Measurements from ENCODE around the gene SLC22A1. TPM values are rescaled to one million over a fixed set of nuclear protein-coding genes. Genes with fewer than 3 reads are reported as not detected.

The SLC22A1 gene
- polyA plus RNA-seq, 1 donor from 2014 or later = 0.71 TPM

DNA sequence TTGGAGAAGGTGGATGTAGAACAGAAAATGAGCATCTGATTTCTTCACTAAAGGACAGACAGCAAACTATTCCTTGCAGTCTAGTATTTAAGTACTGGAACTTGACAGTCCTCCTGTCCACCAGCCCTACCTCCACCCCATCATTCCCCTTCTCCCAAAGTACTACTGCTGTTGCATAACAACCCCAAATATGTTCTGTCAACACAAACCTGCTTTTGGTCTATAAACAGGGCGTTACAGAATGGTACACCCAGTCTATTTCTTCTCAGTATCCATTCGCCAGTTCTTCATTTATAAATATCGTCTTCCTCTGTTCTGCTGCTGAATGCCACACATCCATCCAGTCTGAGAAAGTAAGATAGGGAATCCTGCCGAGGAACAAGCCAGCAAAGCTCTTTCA is 27.7 kb upstream of the SLC22A1 start:
- no peak overlapping the region for H3K27ac ChIP-seq (ENCODE audit: low read length)
- no peaks in the 10 kb centered on the region for H3F3A ChIP-seq (ENCODE audit: insufficient read depth, low read length, poor library complexity, severe bottlenecking)
- no peak overlapping the region for H3K4me3 ChIP-seq (ENCODE audit: low read length)
- no peaks in the 10 kb centered on the region for H3K9me2 ChIP-seq (ENCODE audit: insufficient read depth, low read length)
- no peaks in the 10 kb centered on the region for H3K36me3 ChIP-seq (ENCODE audit: insufficient read depth, low read length)
- H2AFZ ChIP-seq (ENCODE audit: low read depth, low read length) = no peak overlapping the region
- H3K4me2 ChIP-seq (ENCODE audit: low read length) = no peak overlapping the region
- H3K9me3 ChIP-seq (ENCODE audit: low read length) = no peaks in the 10 kb centered on the region
- TF ChIP-seq, protein P1, sequence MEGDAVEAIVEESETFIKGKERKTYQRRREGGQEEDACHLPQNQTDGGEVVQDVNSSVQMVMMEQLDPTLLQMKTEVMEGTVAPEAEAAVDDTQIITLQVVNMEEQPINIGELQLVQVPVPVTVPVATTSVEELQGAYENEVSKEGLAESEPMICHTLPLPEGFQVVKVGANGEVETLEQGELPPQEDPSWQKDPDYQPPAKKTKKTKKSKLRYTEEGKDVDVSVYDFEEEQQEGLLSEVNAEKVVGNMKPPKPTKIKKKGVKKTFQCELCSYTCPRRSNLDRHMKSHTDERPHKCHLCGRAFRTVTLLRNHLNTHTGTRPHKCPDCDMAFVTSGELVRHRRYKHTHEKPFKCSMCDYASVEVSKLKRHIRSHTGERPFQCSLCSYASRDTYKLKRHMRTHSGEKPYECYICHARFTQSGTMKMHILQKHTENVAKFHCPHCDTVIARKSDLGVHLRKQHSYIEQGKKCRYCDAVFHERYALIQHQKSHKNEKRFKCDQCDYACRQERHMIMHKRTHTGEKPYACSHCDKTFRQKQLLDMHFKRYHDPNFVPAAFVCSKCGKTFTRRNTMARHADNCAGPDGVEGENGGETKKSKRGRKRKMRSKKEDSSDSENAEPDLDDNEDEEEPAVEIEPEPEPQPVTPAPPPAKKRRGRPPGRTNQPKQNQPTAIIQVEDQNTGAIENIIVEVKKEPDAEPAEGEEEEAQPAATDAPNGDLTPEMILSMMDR (IDR thresholded peaks at IDR 0.05; ENCODE audit: poor library complexity, severe bottlenecking) = no peak
- no peak for TF ChIP-seq SMC3 (conservative IDR thresholded peaks at IDR 0.05; ENCODE audit: poor library complexity)
- no peak for TF ChIP-seq EP300 (conservative IDR thresholded peaks at IDR 0.05; ENCODE audit: poor library complexity, severe bottlenecking)
- no peak for TF ChIP-seq POLR2AphosphoS5 (IDR thresholded peaks at IDR 0.05)
- TF ChIP-seq, protein P2, sequence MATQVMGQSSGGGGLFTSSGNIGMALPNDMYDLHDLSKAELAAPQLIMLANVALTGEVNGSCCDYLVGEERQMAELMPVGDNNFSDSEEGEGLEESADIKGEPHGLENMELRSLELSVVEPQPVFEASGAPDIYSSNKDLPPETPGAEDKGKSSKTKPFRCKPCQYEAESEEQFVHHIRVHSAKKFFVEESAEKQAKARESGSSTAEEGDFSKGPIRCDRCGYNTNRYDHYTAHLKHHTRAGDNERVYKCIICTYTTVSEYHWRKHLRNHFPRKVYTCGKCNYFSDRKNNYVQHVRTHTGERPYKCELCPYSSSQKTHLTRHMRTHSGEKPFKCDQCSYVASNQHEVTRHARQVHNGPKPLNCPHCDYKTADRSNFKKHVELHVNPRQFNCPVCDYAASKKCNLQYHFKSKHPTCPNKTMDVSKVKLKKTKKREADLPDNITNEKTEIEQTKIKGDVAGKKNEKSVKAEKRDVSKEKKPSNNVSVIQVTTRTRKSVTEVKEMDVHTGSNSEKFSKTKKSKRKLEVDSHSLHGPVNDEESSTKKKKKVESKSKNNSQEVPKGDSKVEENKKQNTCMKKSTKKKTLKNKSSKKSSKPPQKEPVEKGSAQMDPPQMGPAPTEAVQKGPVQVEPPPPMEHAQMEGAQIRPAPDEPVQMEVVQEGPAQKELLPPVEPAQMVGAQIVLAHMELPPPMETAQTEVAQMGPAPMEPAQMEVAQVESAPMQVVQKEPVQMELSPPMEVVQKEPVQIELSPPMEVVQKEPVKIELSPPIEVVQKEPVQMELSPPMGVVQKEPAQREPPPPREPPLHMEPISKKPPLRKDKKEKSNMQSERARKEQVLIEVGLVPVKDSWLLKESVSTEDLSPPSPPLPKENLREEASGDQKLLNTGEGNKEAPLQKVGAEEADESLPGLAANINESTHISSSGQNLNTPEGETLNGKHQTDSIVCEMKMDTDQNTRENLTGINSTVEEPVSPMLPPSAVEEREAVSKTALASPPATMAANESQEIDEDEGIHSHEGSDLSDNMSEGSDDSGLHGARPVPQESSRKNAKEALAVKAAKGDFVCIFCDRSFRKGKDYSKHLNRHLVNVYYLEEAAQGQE (IDR thresholded peaks at IDR 0.05; ENCODE audit: borderline replicate concordance) = no peak
- TF ChIP-seq RAD21 (conservative IDR thresholded peaks at IDR 0.05) = no peak
- TF ChIP-seq MXI1 (conservative IDR thresholded peaks at IDR 0.05; ENCODE audit: poor library complexity, severe bottlenecking) = no peak
- TF ChIP-seq TAF1 (IDR thresholded peaks at IDR 0.05; ENCODE audit: low read depth) = no peak
- no peak for TF ChIP-seq EZH2 (IDR thresholded peaks at IDR 0.05; ENCODE audit: borderline replicate concordance, insufficient read depth, low read length, poor library complexity, severe bottlenecking)
- H3K27me3 ChIP-seq (ENCODE audit: insufficient read depth, low read depth, low read length) = no peaks in the 10 kb centered on the region
- H4K20me1 ChIP-seq (ENCODE audit: insufficient read depth) = no peaks in the 10 kb centered on the region
- H3K79me2 ChIP-seq (replicated peaks; ENCODE audit: insufficient read depth, low read length) = no peaks in the 10 kb centered on the region
- H3K9ac ChIP-seq (ENCODE audit: low read length) = no peak overlapping the region

DNA sequence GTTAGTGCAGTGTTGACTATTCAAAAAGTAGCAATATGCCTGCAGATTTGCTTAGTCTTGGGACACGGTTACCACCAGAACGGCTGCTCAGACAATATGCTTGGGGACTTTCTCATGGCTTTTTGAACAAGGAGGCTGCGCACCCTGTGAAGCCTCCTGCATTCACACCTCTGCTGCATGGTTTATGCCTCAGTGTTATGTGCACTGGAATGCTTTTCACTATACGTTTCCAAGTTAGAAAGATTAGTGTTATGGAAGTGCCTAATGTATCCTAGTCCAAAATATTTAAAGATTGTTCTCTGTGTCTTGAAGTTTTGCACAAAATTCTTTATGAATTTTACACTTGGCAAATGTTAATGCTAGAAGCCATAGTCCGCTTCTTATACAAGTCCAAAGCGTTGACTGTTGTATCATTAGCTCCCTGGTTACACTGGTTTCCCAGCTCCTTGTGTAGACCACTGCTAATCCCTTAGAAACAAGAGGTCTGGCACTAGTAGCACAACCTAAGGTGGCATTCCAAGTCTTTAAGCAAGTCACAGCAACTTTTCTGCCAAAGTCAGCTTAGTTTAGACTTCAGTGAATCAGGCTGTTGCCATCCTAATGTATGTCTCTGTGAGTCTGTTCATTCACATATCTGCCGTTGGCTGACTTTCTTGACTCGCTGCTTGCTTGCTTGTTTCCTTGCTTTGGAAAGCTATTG is 26.3 kb upstream of the SLC22A1 start:
- Histone ChIP-seq H3K9ac (ENCODE audit: low read length) (no peak overlapping the region), H3K79me2 (replicated peaks; ENCODE audit: insufficient read depth, low read length) (no peaks in the 10 kb centered on the region), H3F3A (ENCODE audit: insufficient read depth, low read length, poor library complexity, severe bottlenecking) (no peaks in the 10 kb centered on the region), H3K4me3 (ENCODE audit: low read length) (no peak overlapping the region), H4K20me1 (ENCODE audit: insufficient read depth) (no peaks in the 10 kb centered on the region), H3K27ac (ENCODE audit: low read length) (no peak overlapping the region), H2AFZ (ENCODE audit: low read depth, low read length) (no peak overlapping the region), H3K36me3 (ENCODE audit: insufficient read depth, low read length) (no peaks in the 10 kb centered on the region), H3K4me2 (ENCODE audit: low read length) (no peak overlapping the region), H3K9me2 (ENCODE audit: insufficient read depth, low read length) (no peaks in the 10 kb centered on the region), H3K27me3 (ENCODE audit: insufficient read depth, low read depth, low read length) (no peaks in the 10 kb centered on the region), H3K9me3 (ENCODE audit: low read length) (no peaks in the 10 kb centered on the region)
- TF ChIP-seq POLR2AphosphoS5 (IDR thresholded peaks at IDR 0.05) = no peak
- TF ChIP-seq, protein P2 (IDR thresholded peaks at IDR 0.05; ENCODE audit: borderline replicate concordance) = no peak
- TF ChIP-seq EP300 (conservative IDR thresholded peaks at IDR 0.05; ENCODE audit: poor library complexity, severe bottlenecking) = no peak
- TF ChIP-seq TAF1 (IDR thresholded peaks at IDR 0.05; ENCODE audit: low read depth) = no peak
- TF ChIP-seq MXI1 (conservative IDR thresholded peaks at IDR 0.05; ENCODE audit: poor library complexity, severe bottlenecking) = no peak
- TF ChIP-seq EZH2 (IDR thresholded peaks at IDR 0.05; ENCODE audit: borderline replicate concordance, insufficient read depth, low read length, poor library complexity, severe bottlenecking) = no peak
- no peak for TF ChIP-seq RAD21 (conservative IDR thresholded peaks at IDR 0.05)
- TF ChIP-seq SMC3 (conservative IDR thresholded peaks at IDR 0.05; ENCODE audit: poor library complexity) = no peak
- TF ChIP-seq, protein P1 (IDR thresholded peaks at IDR 0.05; ENCODE audit: poor library complexity, severe bottlenecking) = no peak
